Frontal cortex (tissue), 4 donors: Measurements from ENCODE around the gene CEP112. TPM values are rescaled to one million over a fixed set of nuclear protein-coding genes. Genes with fewer than 3 reads are reported as not detected.
"Not testable (repeated sequence)": the region's sequence is repeated elsewhere in the genome, so short reads cannot be mapped to it uniquely, and the experiment has no call there.

Source experiments
- DNase-seq, 2 donors: peaks; one replicate each; pipeline ENCODE4 v3.0.0; 2012; ENCODE audit warnings: low spot score in 2 of 2
- FAIRE-seq: peaks from 2 replicates; lab custom pipeline; 2012; peaks lifted over from hg19 to GRCh38; lab: Jason Lieb, UNC
- total RNA-seq: library from RNA; depleted of rRNA; stranded (reverse); fragments of >200 nt; gene quantifications from one replicate; pipeline ENCODE4 v1.2.3, GENCODE V29; 2014
- donor health status: control.
- donor health status: control.
- donor health status: control.

CEP112 gene
- total RNA-seq, 1 donor from 2014 or later: 13.5 TPM

DNA sequence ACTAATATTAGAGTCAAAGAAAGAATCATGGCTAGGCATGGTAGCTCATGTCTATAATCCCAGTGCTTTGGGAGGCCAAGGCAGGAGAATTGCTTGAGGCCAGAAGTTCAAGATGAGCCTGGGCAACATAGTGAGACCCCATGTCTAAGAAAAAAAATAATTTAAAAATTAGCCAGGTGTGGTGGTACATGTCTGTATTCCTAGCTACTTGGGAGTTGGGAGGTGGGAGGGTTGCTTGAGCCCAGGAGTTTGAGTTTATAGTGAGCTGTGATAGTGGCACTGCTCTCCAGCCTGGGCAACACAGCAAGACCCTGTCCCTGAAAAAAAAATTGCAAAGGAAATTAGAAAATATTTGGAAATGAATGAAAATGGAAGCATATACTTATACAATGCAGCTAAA is 420.2 kb downstream of the CEP112 start:
- FAIRE-seq (no peak), DNase-seq (no peak)

DNA sequence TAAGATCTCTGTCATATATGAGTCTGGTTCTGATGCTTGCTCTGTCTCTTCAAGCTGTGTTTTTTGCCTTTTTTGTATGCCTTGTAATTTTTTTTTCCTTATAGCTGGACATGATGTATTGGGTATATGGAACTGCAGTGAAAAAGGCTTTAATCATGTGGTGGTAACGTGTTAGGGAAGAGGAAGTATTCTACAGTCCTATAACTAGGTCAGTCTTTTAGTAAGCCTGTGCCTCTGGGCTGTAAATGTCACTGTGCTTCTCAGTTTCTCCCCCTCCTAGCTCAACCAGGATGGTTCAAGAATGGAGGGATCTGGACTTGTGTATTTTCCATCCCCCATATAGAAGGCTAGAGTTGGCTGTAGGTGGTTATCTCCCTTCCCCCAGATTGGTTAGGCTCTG is 428.1 kb downstream of the CEP112 start:
- DNase-seq: no peak
- FAIRE-seq: no peak

- FAIRE-seq (no peak), DNase-seq (no peak)
Observed at GRCh38 chr17:65762973-65763372, 429.0 kb downstream of the CEP112 start.

DNA sequence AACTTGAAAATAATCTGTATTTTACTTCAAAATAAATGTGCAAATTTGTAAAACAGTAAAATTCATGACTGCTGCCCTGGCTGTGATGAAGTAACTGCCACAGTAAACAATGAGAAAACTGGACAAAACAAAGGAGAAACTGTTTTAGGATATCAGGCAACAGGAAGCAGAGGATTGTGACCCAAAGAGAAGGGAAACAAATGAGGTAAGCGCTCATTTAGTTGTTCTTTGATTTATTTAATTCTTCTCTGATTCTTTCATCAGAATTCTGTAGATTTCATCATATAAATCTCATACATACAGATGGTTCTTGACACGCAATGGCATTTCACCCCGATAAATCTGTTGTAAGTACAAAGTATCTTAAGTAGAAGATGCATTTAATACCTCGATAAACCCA is 432.4 kb downstream of the CEP112 start:
- DNase-seq (no peak), FAIRE-seq (no peak)

DNA sequence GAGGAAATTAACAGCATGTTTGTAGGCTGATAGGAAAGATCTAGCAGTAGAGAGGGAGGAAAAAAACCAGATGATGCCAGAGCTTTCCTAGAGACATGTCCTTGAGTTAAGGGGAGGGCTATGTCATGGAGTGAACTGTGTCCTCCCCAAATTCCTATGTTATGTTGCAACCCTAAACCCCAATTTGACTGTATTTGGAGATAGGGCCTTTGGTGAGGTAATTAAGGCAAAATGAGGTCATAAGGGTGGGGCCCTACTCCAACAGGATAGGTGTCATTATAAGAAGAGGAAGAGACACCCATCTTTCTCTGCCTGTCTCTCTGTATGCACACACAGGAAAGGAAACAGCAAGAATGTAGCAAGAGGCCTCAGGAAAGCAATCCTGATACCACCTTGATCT is 435.2 kb downstream of the CEP112 start:
- FAIRE-seq: no peak

GRCh38 chr17:65755799-65756198 is 436.1 kb downstream of the CEP112 start:
- FAIRE-seq: no peak

More for the DNA sequence above, 435.2 kb downstream of the CEP112 start:
- DNase-seq: no peak

GRCh38 chr17:65754630-65755029 is 437.3 kb downstream of the CEP112 start:
- FAIRE-seq (no peak), DNase-seq (no peak)

More at GRCh38 chr17:65755799-65756198, 436.1 kb downstream of the CEP112 start:
- no peak for DNase-seq

DNA sequence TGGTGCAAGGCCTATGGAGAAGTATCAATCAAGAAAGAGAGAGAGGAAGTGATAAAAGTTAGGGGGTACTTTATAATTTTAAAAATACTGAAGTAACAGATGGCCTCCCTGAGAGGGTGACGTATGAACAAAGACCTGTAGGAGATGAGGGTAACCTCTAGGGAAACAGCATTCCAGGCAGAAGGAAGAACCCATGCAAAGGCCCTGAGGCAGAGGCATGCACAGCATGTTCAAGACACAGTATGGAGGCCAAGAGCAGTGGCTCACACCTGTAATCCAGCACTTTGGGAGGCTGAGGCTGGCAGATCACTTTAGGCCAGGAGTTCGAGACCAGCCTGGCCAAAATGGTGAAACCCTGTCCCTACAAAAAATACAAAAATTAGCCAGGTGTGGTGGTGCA is 437.9 kb downstream of the CEP112 start:
- no peak for DNase-seq
- no peak for FAIRE-seq

GRCh38 chr17:65753348-65753747 is 438.6 kb downstream of the CEP112 start:
- FAIRE-seq (no peak), DNase-seq (no peak)

- FAIRE-seq: no peak
Observed at GRCh38 chr17:65751263-65751662, 440.7 kb downstream of the CEP112 start.

GRCh38 chr17:65750631-65751115 is 441.3 kb downstream of the CEP112 start:
- DNase-seq: no peak
- no peak for FAIRE-seq

More at GRCh38 chr17:65751263-65751662, 440.7 kb downstream of the CEP112 start:
- no peak for DNase-seq

DNA sequence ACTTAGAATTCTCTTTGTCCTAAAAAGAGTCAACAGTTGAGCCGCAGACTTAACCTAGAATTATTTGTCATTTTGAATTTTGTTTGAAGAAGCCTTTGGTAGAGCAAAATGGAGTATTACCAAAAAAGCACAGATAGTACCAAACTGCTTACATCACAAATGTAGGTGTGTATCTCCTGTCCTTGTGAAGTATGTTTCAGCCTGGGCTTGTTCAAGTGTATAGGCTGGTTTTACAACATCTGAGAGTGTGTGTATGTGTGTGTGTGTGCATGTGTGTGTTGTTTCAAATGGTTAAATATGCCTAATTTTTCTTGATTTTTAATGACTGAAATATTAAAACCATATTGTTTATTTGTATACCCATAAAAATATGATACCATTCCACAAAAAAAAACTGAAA is 441.8 kb downstream of the CEP112 start:
- no peak for DNase-seq
- FAIRE-seq: no peak

DNA sequence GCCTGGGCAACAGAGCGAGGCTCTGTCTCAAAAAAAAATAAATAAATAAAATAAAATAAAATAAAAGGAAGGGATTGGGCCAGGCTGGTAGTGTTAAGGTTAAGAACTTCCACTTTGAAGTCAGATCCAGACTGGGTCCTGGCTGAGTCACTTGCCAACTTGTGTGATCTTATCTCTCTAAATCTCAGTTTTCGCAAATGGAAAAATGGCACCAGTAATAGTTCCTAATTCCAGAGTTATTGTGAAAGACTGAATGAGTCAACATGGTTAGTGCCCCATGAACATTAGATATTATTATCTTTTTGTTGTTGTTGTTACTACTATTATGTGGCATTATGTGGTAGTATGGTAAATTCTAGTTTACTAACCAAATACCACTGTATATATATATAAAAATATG is 442.5 kb downstream of the CEP112 start:
- DNase-seq: no peak
- FAIRE-seq: no peak

GRCh38 chr17:65745241-65745640 is 446.7 kb downstream of the CEP112 start:
- DNase-seq: no peak
- FAIRE-seq: no peak

DNA sequence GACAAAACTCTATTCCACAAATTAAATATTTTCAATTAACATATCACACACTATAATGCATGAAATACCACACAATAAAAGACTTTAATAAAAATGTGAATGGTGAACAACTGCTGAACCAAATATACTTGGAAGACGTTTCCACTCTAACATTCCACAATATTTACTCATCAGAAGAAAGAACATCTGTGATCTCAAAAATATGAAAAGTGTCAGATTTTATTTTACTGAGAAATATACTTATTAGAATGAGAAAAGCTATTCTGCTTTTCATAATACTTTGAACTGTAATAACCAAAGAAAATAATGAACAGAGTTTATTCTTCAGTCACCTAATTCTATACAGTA is 448.7 kb downstream of the CEP112 start:
- FAIRE-seq: no peak

DNA sequence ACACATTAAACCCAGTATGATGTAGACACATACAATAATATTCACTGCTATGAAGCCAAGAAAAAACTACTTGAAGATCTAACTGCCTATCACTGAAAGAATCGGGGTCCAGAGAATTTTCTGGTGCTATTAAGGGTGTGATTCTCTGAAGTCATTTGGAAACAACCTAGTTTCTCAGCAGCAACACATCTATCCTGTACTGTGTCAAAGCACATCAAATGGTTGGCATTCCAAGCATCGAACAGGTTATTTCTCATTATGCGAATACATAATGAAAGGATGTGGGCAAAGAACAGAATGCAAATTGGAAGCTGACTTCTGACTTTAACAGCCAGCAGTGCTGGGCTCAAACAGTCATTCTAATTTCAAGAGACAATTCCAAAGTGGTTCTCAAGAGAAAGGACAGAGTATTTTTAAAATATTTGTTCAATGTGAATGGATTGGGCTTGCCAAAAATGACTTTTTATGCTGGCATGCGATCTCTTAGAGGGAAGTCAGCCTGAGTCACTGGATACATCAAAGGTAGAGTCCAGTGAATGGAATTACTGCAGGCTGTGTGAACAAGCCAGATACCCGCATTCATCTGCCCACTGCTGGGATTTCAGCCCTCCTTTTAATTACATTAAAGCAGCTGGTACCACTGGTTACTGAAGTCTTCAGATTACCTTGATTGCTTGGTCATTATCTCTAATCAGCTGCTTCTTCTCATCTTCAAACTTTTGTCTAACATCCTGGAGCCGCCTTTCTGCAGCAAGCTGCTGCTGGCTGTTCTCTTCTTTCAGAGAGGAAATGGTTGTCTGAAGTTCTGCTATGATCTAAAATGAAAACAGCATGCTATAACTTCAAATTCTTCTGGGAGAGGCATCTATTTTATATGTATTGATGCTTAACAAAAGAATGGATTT is 449.3 kb downstream of the CEP112 start:
- FAIRE-seq: no peak

More for the DNA sequence above, 448.7 kb downstream of the CEP112 start:
- no peak for DNase-seq

GRCh38 chr17:65741710-65742109 is 450.2 kb downstream of the CEP112 start:
- no peak for DNase-seq
- no peak for FAIRE-seq

More for the DNA sequence above, 449.3 kb downstream of the CEP112 start:
- peak in 1 of 2 donors; percentile 14 for DNase-seq

DNA sequence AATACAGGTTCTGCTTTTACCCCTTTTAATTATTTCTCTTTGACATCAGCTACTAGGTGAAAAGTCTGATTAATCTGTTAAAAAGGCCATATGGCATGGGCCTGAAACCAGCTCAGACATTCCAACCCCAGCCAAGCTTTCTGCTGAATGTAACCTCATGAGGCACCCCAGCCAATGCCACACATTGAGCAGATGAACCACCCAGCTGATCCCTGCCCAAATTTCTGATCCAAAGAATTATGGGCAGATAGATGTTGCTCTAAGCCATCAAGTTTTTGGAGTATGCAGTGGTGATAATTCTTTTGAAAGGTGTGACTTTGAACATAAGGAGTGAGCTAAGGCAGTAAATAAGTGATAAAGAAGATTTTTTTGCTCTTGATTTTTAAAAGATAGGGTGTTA is 452.9 kb downstream of the CEP112 start:
- no peak for DNase-seq
- no peak for FAIRE-seq

DNA sequence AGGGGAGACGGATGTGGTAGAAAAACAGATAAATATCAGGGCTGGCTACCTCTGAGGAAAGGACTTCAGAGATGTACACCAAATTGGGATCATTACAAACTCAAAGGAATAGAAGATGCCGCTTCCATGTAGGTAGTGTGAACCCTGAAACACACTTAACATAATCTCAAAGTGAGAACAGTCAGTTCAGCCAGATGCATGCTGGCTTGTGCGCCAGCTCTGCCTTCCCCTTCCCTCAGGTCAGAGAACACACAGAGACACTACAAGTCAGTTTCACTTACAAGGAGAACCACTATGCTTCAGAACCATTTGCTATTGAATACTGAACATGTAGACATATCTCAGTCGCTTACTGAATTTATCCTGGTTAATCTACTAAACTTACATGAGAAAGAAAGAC is 454.5 kb downstream of the CEP112 start:
- FAIRE-seq (no peak), DNase-seq (no peak)

- FAIRE-seq (no peak), DNase-seq (no peak)
Observed at GRCh38 chr17:65733314-65733713, 458.6 kb downstream of the CEP112 start.

DNA sequence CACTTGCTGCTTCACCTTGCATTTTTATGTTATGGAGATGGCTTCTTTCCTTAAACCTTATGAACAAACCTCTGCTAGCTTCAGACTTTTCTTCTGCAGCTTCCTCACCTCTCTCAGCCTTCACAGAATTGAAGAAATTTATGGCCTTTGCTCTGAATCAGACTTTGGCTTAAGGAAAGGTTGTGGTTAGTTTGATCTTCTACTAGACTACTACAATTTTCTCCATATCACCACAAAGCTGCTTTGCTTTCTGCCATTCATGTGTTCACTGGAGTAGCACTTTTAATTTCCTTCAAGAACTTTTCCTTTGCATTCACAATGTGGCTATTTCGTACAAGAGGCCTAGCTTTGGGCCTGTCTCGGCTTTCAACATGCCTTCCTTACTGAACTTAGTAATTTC is 459.3 kb downstream of the CEP112 start:
- not testable (repeated sequence) for DNase-seq, FAIRE-seq
